Mesenteric fat pad (tissue), 1 donor: ENCODE data around the gene GPAM. TPM values are rescaled to one million over a fixed set of nuclear protein-coding genes. Genes with fewer than 3 reads are reported as not detected.
"Not testable (repeated sequence)": the region's sequence is repeated elsewhere in the genome, so short reads cannot be mapped to it uniquely, and the experiment has no call there.

Experiments used
- DNase-seq: peaks from one replicate; pipeline ENCODE4 v3.0.0-alpha.2; 2020; ENCODE audit warnings: low spot score
- total RNA-seq: library from RNA; stranded (reverse); fragmentation: NEBNext Ultra II Directional; extraction: Animal tissue kit (Norgen Biotek cat#: 25700); gene quantifications from one replicate; pipeline ENCODE4 v1.2.1, GENCODE V29; 2021
- donor health status: DM: yes; HTN: yes; CAD: no.

The GPAM gene
- total RNA-seq, 1 donor from 2014 or later: 211 TPM

- DNase-seq: no peak
These were observed 33.4 kb upstream of the GPAM start for GRCh38 chr10:112216966-112217365.

GRCh38 chr10:112216151-112216550 lies 32.6 kb upstream of the GPAM start:
- no peak for DNase-seq

- no peak for DNase-seq
These were observed 31.8 kb upstream of the GPAM start for GRCh38 chr10:112215342-112215774.

- DNase-seq: no peak
These were observed 30.8 kb upstream of the GPAM start for GRCh38 chr10:112214298-112214926.

GRCh38 chr10:112213836-112214235 lies 30.3 kb upstream of the GPAM start:
- DNase-seq: no peak

GRCh38 chr10:112213098-112213823 lies 29.7 kb upstream of the GPAM start:
- no peak for DNase-seq

- no peak for DNase-seq
These were observed 27.1 kb upstream of the GPAM start for GRCh38 chr10:112210666-112211065.

GRCh38 chr10:112209684-112210131 lies 26.1 kb upstream of the GPAM start:
- no peak for DNase-seq

- DNase-seq: no peak
These were observed 25.4 kb upstream of the GPAM start for GRCh38 chr10:112208997-112209396.

- no peak for DNase-seq
These were observed 24.7 kb upstream of the GPAM start for GRCh38 chr10:112208292-112208691.

GRCh38 chr10:112203328-112204076 lies 19.9 kb upstream of the GPAM start:
- DNase-seq: no peak

GRCh38 chr10:112202561-112203241 lies 19.1 kb upstream of the GPAM start:
- DNase-seq: no peak

GRCh38 chr10:112202076-112202475 lies 18.5 kb upstream of the GPAM start:
- DNase-seq: no peak

GRCh38 chr10:112201334-112201733 lies 17.8 kb upstream of the GPAM start:
- DNase-seq: no peak

- DNase-seq: not testable (repeated sequence)
These were observed 16.7 kb upstream of the GPAM start for GRCh38 chr10:112200259-112200658.

GRCh38 chr10:112197662-112198061 lies 14.1 kb upstream of the GPAM start:
- not testable (repeated sequence) for DNase-seq

GRCh38 chr10:112195224-112195623 lies 11.7 kb upstream of the GPAM start:
- DNase-seq: no peak

GRCh38 chr10:112191791-112192190 lies 8.2 kb upstream of the GPAM start:
- DNase-seq: no peak

GRCh38 chr10:112191041-112191590 lies 7.6 kb upstream of the GPAM start:
- no peak for DNase-seq

GRCh38 chr10:112189465-112189864 lies 5.9 kb upstream of the GPAM start:
- DNase-seq: no peak

- DNase-seq: no peak
These were observed 4.0 kb upstream of the GPAM start for GRCh38 chr10:112187527-112187926.
